Retinal pigment epithelial cell (primary cell): ENCODE data around the gene TMEM131L.
"Not testable (repeated sequence)": the region's sequence is repeated elsewhere in the genome, so short reads cannot be mapped to it uniquely, and the experiment has no call there.

Experiments
- DNase-seq: peaks from one replicate; pipeline ENCODE4 v3.0.0-alpha.2; 2010; ENCODE audit warnings: low read depth
- H3K4me3 ChIP-seq: 2 replicates; pipeline ENCODE4 v1.5.1; 2011; ENCODE audit warnings: mild to moderate bottlenecking, low read length, control low read depth, moderate library complexity
- TF ChIP-seq, protein P1 (sequence below): conservative IDR thresholded peaks from 2 replicates; pipeline ENCODE4 v1.5.1; 2011; ENCODE audit warnings: low read depth, low read length, control low read depth, inconsistent platforms

Gene TMEM131L

DNA sequence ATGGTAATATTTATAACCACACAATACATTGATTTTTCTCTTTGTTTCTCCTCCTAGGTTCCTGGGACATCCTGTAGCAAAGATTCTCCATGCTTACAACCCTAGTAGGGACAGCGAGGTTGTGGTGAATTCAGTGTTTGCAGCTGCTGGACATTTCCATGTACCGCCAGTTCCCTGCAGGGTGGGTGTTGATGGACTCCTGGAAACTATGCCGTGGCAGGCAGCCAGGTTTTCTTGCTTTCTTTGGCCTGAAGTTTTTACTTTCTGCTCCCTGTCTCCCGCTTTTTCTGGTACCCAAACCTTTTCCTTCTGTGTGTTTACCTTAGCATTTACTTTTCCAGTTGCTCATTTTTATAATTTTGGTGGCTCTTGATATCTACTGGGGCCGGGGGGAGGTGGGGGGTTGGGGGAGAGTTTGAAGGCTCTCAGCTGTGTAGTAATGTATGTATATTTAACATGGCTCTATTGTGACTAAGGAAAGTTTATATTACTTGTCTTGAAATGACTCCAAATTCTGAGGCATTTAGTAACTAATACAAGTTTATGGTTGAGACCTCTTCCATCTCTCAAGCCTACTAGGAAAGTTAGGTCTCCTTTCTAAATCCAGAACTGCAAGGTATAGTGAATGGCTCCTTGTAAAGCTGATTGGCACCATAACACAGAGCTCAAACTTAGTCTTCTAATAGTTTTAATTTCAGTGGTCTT is 89.7 kb downstream of the TMEM131L start:
- TF ChIP-seq, protein P1, sequence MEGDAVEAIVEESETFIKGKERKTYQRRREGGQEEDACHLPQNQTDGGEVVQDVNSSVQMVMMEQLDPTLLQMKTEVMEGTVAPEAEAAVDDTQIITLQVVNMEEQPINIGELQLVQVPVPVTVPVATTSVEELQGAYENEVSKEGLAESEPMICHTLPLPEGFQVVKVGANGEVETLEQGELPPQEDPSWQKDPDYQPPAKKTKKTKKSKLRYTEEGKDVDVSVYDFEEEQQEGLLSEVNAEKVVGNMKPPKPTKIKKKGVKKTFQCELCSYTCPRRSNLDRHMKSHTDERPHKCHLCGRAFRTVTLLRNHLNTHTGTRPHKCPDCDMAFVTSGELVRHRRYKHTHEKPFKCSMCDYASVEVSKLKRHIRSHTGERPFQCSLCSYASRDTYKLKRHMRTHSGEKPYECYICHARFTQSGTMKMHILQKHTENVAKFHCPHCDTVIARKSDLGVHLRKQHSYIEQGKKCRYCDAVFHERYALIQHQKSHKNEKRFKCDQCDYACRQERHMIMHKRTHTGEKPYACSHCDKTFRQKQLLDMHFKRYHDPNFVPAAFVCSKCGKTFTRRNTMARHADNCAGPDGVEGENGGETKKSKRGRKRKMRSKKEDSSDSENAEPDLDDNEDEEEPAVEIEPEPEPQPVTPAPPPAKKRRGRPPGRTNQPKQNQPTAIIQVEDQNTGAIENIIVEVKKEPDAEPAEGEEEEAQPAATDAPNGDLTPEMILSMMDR, result no peak
- no peak for DNase-seq

DNA sequence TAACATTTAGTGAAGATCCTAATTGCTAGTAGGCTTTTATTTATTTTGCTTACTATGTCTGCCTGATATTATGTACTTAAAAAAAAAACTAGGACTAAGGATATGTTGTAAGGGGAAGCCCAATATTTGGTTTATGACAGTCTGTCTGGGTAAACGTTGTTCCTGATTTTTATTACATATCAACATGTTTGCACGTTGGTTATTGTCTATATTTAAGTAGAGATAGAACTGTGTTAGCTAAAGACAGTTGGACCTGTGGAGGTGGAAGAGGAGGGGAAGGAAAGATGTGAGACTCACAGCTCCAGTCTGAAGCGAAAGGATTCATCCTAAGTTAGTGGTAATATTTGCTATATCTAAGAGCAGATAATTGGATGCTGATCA is 90.3 kb downstream of the TMEM131L start:
- TF ChIP-seq, protein P1, result no peak
- no peak for DNase-seq
- H3K4me3 ChIP-seq, result no peak overlapping the region

More for the DNA sequence above, 89.7 kb downstream of the TMEM131L start:
- H3K4me3 ChIP-seq, result no peak overlapping the region

DNA sequence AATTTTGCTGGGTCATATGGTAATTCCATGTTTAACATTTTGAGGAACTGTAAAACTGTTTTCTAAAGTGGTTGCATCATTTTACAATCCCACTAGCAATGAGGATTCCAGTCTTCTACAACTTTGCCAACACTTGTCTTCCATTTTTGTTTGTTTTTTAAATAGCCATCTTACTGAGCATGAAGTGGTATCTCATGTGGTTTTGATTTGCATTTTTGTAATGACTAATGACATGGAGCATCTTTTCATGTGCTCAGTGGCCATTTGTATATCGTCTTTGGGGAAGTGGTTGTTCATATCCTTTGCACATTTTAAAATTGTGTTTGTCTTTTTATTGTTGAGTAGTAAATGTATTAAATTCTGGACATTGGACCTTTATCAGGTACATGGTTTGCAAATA is 94.7 kb downstream of the TMEM131L start:
- TF ChIP-seq, protein P1, result no peak
- no peak for DNase-seq
- no peak overlapping the region for H3K4me3 ChIP-seq

DNA sequence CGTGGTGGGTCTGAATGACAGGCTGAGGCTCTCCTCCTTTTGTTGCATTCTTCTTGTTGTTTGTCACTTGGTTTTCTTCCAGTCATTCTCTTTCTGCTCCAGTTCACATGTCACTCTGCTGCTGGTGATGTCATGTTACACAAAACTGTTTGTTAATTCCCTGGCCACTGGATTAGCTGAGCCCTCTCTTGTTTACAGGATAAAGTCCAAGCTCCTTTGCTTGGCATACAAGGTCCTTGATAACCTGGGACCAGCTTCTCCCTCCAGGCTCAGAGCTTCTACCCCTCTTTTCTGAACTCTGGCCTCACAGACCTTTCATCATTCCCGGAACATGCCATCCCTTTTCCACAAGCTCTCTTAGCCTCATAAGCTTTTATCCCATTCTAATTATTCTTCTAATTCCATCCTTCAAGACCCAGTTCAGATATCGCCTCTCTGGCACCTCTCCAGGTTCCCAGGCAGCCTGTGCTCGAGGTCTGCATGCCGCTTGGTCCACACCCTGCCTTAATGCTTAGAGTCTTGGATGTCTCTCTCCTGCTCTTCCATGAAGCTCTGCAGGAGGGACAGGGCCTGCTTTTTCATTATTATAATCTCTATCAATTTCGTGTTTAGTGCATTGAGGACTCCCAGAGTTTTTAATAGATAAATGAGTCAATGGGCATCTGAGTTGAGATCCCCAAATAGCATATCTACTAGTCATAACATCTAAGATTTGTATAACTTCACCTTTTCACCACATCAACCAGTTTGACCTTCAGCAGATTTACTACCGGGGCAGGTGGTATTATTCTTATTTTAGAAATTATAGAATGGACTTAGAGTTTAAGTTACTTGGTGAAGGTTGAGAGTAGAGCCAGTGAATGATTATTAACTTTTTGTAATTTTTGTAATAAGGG is 98.7 kb downstream of the TMEM131L start:
- TF ChIP-seq, protein P1, result no peak
- no peak overlapping the region for H3K4me3 ChIP-seq
- DNase-seq, result peak; percentile 76

- DNase-seq, result no peak
Observed at GRCh38 chr4:153566631-153567150, 100.5 kb downstream of the TMEM131L start.

GRCh38 chr4:153567660-153568059 is 101.5 kb downstream of the TMEM131L start:
- not testable (repeated sequence) for H3K4me3 ChIP-seq, DNase-seq

More at GRCh38 chr4:153566631-153567150, 100.5 kb downstream of the TMEM131L start:
- TF ChIP-seq, protein P1, result no peak
- H3K4me3 ChIP-seq, result no peak overlapping the region

GRCh38 chr4:153570228-153570973 is 104.2 kb downstream of the TMEM131L start:
- H3K4me3 ChIP-seq, result no peak overlapping the region
- DNase-seq, result no peak
- TF ChIP-seq, protein P1, result no peak
